A549 (cell line): ENCODE measurements around the gene FBLN1. TPM values are rescaled to one million over a fixed set of nuclear protein-coding genes. Genes with fewer than 3 reads are reported as not detected.

Experiments
- ATAC-seq, 2 experiments: fragments of 200-7000 bp in 1 of 2; fragments of >200 bp in 1 of 2; cut with Nextera tagmentation in 1 of 2; cut with Tn5 transposase in 1 of 2; 3 replicates each; pipeline versions ENCODE4 v1.8.0 to v1.9.1; 2018 to 2020; ENCODE audit warnings: mild to moderate bottlenecking in 1 of 2, moderate library complexity in 1 of 2
- CTCF ChIA-PET: fragments of 300-600 bp; sonication (Branson Sonifier 250); formaldehyde crosslinking; extraction: SDS; loops from one replicate; lab custom pipeline; 2021; ENCODE audit warnings: antibody characterized with exemption, inconsistent platforms; lab: Yijun Ruan, JAX
- POLR2A ChIA-PET: fragments of 350-600 bp; formaldehyde crosslinking; extraction: SDS; loops from one replicate; lab custom pipeline; 2021; ENCODE audit warnings: antibody characterized with exemption, inconsistent platforms; lab: Yijun Ruan, JAX
- DNase-seq, 2 experiments: peaks; one replicate each; pipeline versions ENCODE4 v3.0.0 to v3.0.0-alpha.2; 2011 to 2016; ENCODE audit warnings: low read depth in 1 of 2, low spot score in 1 of 2
- FAIRE-seq: peaks from 2 replicates; lab custom pipeline; 2011; peaks lifted over from hg19 to GRCh38; lab: Jason Lieb, UNC
- H3K27ac ChIP-seq, 2 experiments: fragments of >200 bp; sonication (Bioruptor Twin); formaldehyde crosslinking; 3 replicates each; pipeline ENCODE4 v1.5.1; 2016 to 2017
- H3K4me1 ChIP-seq: fragments of >200 bp; sonication (Bioruptor Twin); formaldehyde crosslinking; 3 replicates; pipeline ENCODE4 v1.6.1; 2016
- H3K4me2 ChIP-seq: fragments of >200 bp; sonication (Bioruptor Twin); formaldehyde crosslinking; 3 replicates; pipeline ENCODE4 v1.6.1; 2016
- H3K4me3 ChIP-seq: fragments of >200 bp; sonication (Bioruptor Twin); formaldehyde crosslinking; 3 replicates; pipeline ENCODE4 v1.5.1; 2016
- H3K9me3 ChIP-seq: fragments of >200 bp; sonication (Bioruptor Twin); formaldehyde crosslinking; 3 replicates; pipeline ENCODE4 v1.6.1; 2016
- BCL3 ChIP-seq: fragments of >200 bp; sonication (Bioruptor Twin); formaldehyde crosslinking; IDR thresholded peaks from 3 replicates; pipeline ENCODE4 v1.6.1; 2016
- BHLHE40 ChIP-seq: IDR thresholded peaks from 2 replicates; pipeline ENCODE4 v1.6.1; 2012; ENCODE audit warnings: low read depth, low read length, inconsistent platforms
- CHD2 ChIP-seq: fragments of 150-350 bp; IDR thresholded peaks from 2 replicates; pipeline ENCODE4 v1.6.1; 2014; ENCODE audit warnings: low read length; ENCODE audit not compliant: partially characterized antibody
- CHD4 ChIP-seq: fragments of 200-600 bp; sonication (generic); IDR thresholded peaks from 2 replicates; pipeline ENCODE4 v1.6.1; 2016; ENCODE audit warnings: antibody characterized with exemption, mild to moderate bottlenecking, borderline replicate concordance
- EP300 ChIP-seq, 2 experiments: fragments of >200 bp; sonication (Bioruptor Twin); formaldehyde crosslinking; IDR thresholded peaks; 2 replicates in 1 of 2; 3 replicates in 1 of 2; pipeline ENCODE4 v1.6.1; 2016 to 2017
- GATA3 ChIP-seq: IDR thresholded peaks from 2 replicates; pipeline ENCODE4 v1.6.1; 2012; ENCODE audit warnings: borderline replicate concordance
- HES2 ChIP-seq: fragments of >200 bp; sonication (Bioruptor Twin); formaldehyde crosslinking; IDR thresholded peaks from 2 replicates; pipeline ENCODE4 v1.6.1; 2016
- HOXA7 ChIP-seq: fragments of 250-450 bp; sonication (Bioruptor Pico); IDR thresholded peaks from 2 replicates; pipeline ENCODE4 v1.5.0; 2020; ENCODE audit warnings: mild to moderate bottlenecking, moderate library complexity
- JUN ChIP-seq, 2 experiments: fragments of >200 bp; sonication (Bioruptor Twin); formaldehyde crosslinking; IDR thresholded peaks; 2 replicates in 1 of 2; 3 replicates in 1 of 2; pipeline ENCODE4 v1.6.1; 2016 to 2017
- KDM1A ChIP-seq: fragments of 200-600 bp; sonication (generic); IDR thresholded peaks from 2 replicates; pipeline ENCODE4 v1.6.1; 2016; ENCODE audit warnings: low read depth, mild to moderate bottlenecking
- MAZ ChIP-seq: fragments of 150-350 bp; IDR thresholded peaks from 2 replicates; pipeline ENCODE4 v1.6.1; 2014; ENCODE audit warnings: antibody characterized with exemption, low read depth, low read length, borderline replicate concordance
- NFE2L2 ChIP-seq: fragments of 150-350 bp; conservative IDR thresholded peaks from 2 replicates; pipeline ENCODE4 v1.6.1; 2014; ENCODE audit warnings: low read length
- NPAS2 ChIP-seq: fragments of 250-450 bp; sonication (Bioruptor Pico); IDR thresholded peaks from 2 replicates; pipeline ENCODE4 v1.8.0; 2022; ENCODE audit warnings: mild to moderate bottlenecking, moderate library complexity, borderline replicate concordance
- NR3C1 ChIP-seq: fragments of >200 bp; sonication (Bioruptor Twin); formaldehyde crosslinking; IDR thresholded peaks from 3 replicates; pipeline ENCODE4 v1.6.1; 2017
- PHF8 ChIP-seq: fragments of 200-600 bp; sonication (generic); IDR thresholded peaks from 2 replicates; pipeline ENCODE4 v1.6.1; 2016; ENCODE audit warnings: low read depth, mild to moderate bottlenecking, antibody characterized with exemption, moderate library complexity, borderline replicate concordance
- RAD21 ChIP-seq, 2 experiments: fragments of >200 bp in 1 of 2; sonication (Bioruptor Twin) in 1 of 2; formaldehyde crosslinking in 1 of 2; IDR thresholded peaks in 1 of 2; conservative IDR thresholded peaks in 1 of 2; 2 replicates in 1 of 2; 3 replicates in 1 of 2; pipeline ENCODE4 v1.6.1; 2012 to 2018; ENCODE audit warnings: inconsistent platforms in 1 of 2
- RARB ChIP-seq: fragments of 250-450 bp; sonication (Bioruptor Pico); IDR thresholded peaks from 2 replicates; pipeline ENCODE4 v1.8.0; 2021; ENCODE audit warnings: mild to moderate bottlenecking, moderate library complexity
- RCOR1 ChIP-seq: fragments of 150-350 bp; IDR thresholded peaks from 2 replicates; pipeline ENCODE4 v1.6.1; 2014; ENCODE audit warnings: antibody characterized with exemption, low read length, low read depth
- RFX5 ChIP-seq: fragments of 450-650 bp; IDR thresholded peaks from 2 replicates; pipeline ENCODE4 v1.7.1; 2014; ENCODE audit warnings: antibody characterized with exemption, mild to moderate bottlenecking, moderate library complexity
- TP53 ChIP-seq: fragments of 250-450 bp; sonication (Bioruptor Pico); IDR thresholded peaks from 2 replicates; pipeline ENCODE4 v1.5.0; 2021; ENCODE audit warnings: mild to moderate bottlenecking, moderate library complexity
- ZC3H11A ChIP-seq: fragments of 450-650 bp; IDR thresholded peaks from 2 replicates; pipeline ENCODE4 v1.6.1; 2014; ENCODE audit warnings: antibody characterized with exemption, mild to moderate bottlenecking
- WGBS: methylation state at CpG from one replicate; pipeline ENCODE4 v1.1.6; 2017; ENCODE audit errors: missing lambda C conversion rate; 5-methylcytosine and 5-hydroxymethylcytosine counted together
- polyA plus RNA-seq, 4 experiments: library from polyadenylated mRNA; depleted of rRNA in 3 of 4; stranded (reverse); fragments of >200 nt; fragmentation: RNase III in 1 of 4; extraction: RNeasy Plus Mini Kit Qiagen cat#74134 plus additional on column Dnase treatment in 1 of 4; gene quantifications; 2 replicates in 3 of 4; 3 replicates in 1 of 4; pipeline ENCODE4 v1.2.3, GENCODE V29; 2011 to 2017
- TF ChIP-seq, protein P1 (sequence below): fragments of 150-350 bp; IDR thresholded peaks from 2 replicates; pipeline ENCODE4 v1.6.1; 2014; ENCODE audit warnings: low read depth, mild to moderate bottlenecking, low read length
- TF ChIP-seq, protein P2 (sequence below): fragments of 450-650 bp; IDR thresholded peaks from 2 replicates; pipeline ENCODE4 v1.6.1; 2014; ENCODE audit warnings: antibody characterized with exemption
- TF ChIP-seq, protein P3 (sequence below): fragments of >200 bp; sonication (Bioruptor Twin); formaldehyde crosslinking; IDR thresholded peaks from 3 replicates; pipeline ENCODE4 v1.5.1; 2016

Gene FBLN1
- polyA plus RNA-seq, 2 of the 4 experiments (the other 2 are of a cell fraction): 18.2 to 32.7 TPM

DNA sequence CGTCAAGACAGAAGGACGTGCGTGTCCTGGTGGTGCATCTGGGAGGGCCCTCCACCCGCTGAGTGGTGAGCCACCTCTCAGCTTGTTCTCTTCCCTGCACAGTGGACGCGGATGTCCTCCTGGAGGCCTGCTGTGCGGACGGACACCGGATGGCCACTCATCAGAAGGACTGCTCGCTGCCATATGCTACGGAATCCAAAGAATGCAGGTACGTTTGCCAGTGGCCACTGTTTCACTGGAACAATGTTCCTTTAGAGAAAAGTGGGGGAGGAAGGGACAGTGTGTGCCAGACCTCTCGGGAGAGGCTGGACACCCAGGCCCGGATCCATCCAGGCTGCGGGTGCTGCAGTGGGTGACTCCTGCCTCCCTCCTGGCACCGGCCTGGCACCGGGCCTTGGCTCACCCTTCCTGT is 15.9 kb downstream of the FBLN1 start:
- no peak overlapping the region for H3K4me2 ChIP-seq
- H3K9me3 ChIP-seq: no peaks in the 10 kb centered on the region
- 60% methylated on average over 11 of the region's 17 CpGs for WGBS
- ATAC-seq (no peak), FAIRE-seq (no peak), DNase-seq (no peak)
- TF ChIP-seq HOXA7 (CRISPR knock-in tag) (no peak), KDM1A (no peak), BHLHE40 (no peak), CHD4 (no peak), ZC3H11A (no peak), BCL3 (no peak), RARB (CRISPR knock-in tag) (no peak), NR3C1 (no peak)
- H3K4me1 ChIP-seq: 0 out of 3 replicates have a peak, but pooled peaks cover 6% of the 10 kb centered on the region
- H3K27ac ChIP-seq: no peak overlapping the region; a peak in 1 of 6 replicates
- ChIA-PET CTCF (no interaction called here), POLR2A (no interaction called here)
- no peak overlapping the region for H3K4me3 ChIP-seq

DNA sequence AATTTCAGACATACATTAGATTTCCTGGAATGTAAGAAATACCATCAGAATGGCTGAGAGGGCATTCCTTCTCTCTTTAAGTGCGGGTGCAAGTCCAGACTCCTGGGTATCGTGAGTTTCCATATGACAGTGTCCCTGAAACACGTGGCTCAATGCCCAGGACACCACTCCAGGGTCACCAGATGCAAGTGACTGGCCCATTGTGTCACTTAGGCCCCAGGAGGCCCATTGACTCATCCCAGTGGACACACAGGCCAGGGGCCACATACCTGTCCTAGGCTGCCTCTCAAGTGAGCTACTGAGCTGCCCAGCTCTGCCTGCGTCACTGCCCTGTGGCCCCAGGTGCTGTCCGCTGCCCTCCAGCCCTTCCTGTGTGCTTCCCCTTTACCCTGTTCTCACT is 18.5 kb downstream of the FBLN1 start:
- ChIA-PET CTCF (no interaction called here), POLR2A (no interaction called here)
- WGBS: no CpG with 5 or more reads among the region's 5 CpGs

More for the DNA sequence above, 18.5 kb downstream of the FBLN1 start:
- H3K4me2 ChIP-seq: no peak overlapping the region
- TF ChIP-seq BCL3 (no peak), MAZ (no peak), HES2 (no peak), RCOR1 (no peak), RFX5 (no peak), GATA3 (no peak), NPAS2 (CRISPR knock-in tag) (no peak), PHF8 (no peak), TP53 (CRISPR knock-in tag) (no peak), RAD21 (conservative IDR thresholded peaks at IDR 0.05 in 1 of 2, IDR thresholded peaks at IDR 0.05 in 1 of 2) (no peak), NFE2L2 (no peak), CHD2 (no peak), RARB (CRISPR knock-in tag) (no peak), BHLHE40 (no peak), EP300 (IDR thresholded peaks at IDR 0.05) (no peak), JUN (IDR thresholded peaks at IDR 0.05) (no peak)
- TF ChIP-seq, protein P1, sequence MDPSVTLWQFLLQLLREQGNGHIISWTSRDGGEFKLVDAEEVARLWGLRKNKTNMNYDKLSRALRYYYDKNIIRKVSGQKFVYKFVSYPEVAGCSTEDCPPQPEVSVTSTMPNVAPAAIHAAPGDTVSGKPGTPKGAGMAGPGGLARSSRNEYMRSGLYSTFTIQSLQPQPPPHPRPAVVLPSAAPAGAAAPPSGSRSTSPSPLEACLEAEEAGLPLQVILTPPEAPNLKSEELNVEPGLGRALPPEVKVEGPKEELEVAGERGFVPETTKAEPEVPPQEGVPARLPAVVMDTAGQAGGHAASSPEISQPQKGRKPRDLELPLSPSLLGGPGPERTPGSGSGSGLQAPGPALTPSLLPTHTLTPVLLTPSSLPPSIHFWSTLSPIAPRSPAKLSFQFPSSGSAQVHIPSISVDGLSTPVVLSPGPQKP: no peak
- TF ChIP-seq, protein P2, sequence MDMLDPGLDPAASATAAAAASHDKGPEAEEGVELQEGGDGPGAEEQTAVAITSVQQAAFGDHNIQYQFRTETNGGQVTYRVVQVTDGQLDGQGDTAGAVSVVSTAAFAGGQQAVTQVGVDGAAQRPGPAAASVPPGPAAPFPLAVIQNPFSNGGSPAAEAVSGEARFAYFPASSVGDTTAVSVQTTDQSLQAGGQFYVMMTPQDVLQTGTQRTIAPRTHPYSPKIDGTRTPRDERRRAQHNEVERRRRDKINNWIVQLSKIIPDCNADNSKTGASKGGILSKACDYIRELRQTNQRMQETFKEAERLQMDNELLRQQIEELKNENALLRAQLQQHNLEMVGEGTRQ: no peak
- TF ChIP-seq, protein P3, sequence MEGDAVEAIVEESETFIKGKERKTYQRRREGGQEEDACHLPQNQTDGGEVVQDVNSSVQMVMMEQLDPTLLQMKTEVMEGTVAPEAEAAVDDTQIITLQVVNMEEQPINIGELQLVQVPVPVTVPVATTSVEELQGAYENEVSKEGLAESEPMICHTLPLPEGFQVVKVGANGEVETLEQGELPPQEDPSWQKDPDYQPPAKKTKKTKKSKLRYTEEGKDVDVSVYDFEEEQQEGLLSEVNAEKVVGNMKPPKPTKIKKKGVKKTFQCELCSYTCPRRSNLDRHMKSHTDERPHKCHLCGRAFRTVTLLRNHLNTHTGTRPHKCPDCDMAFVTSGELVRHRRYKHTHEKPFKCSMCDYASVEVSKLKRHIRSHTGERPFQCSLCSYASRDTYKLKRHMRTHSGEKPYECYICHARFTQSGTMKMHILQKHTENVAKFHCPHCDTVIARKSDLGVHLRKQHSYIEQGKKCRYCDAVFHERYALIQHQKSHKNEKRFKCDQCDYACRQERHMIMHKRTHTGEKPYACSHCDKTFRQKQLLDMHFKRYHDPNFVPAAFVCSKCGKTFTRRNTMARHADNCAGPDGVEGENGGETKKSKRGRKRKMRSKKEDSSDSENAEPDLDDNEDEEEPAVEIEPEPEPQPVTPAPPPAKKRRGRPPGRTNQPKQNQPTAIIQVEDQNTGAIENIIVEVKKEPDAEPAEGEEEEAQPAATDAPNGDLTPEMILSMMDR: no peak
- FAIRE-seq: no peak
- DNase-seq: no peak
- no peaks in the 10 kb centered on the region for H3K9me3 ChIP-seq
- no peak overlapping the region for H3K27ac ChIP-seq
- no peak for ATAC-seq
- no peak overlapping the region for H3K4me3 ChIP-seq
- H3K4me1 ChIP-seq: 0 out of 3 replicates have a peak, but pooled peaks cover 6% of the 10 kb centered on the region
